HepG2 (cell line): ENCODE results near the gene ARVCF. TPM values are rescaled to one million over a fixed set of nuclear protein-coding genes. Genes with fewer than 3 reads are reported as not detected.

ENCODE experiments used
- CBFB ChIP-seq: sonication (generic); formaldehyde crosslinking; IDR thresholded peaks from 2 replicates; pipeline ENCODE4 v1.4.0; 2020; ENCODE audit warnings: missing genetic modification reagents
- HOXA9 ChIP-seq: sonication (generic); formaldehyde crosslinking; IDR thresholded peaks from 2 replicates; pipeline ENCODE4 v1.8.1; 2022; ENCODE audit warnings: missing genetic modification reagents, mild to moderate bottlenecking, moderate library complexity, borderline replicate concordance
- HOXD1 ChIP-seq: sonication (generic); formaldehyde crosslinking; IDR thresholded peaks from 2 replicates; pipeline ENCODE4 v1.5.0; 2020; ENCODE audit warnings: missing genetic modification reagents
- JDP2 ChIP-seq: sonication (generic); formaldehyde crosslinking; IDR thresholded peaks from 2 replicates; pipeline ENCODE4 v1.8.1; 2022; ENCODE audit warnings: missing genetic modification reagents, borderline replicate concordance
- KDM4B ChIP-seq: sonication (generic); formaldehyde crosslinking; IDR thresholded peaks from 2 replicates; pipeline ENCODE4 v1.4.0; 2020; ENCODE audit warnings: missing genetic modification reagents
- KLF12 ChIP-seq: sonication (generic); formaldehyde crosslinking; IDR thresholded peaks from 2 replicates; pipeline ENCODE4 v1.4.0; 2020; ENCODE audit warnings: missing genetic modification reagents, borderline replicate concordance
- KLF16 ChIP-seq, 2 experiments: sonication (generic) in 1 of 2; formaldehyde crosslinking in 1 of 2; IDR thresholded peaks; 2 replicates each; pipeline versions ENCODE4 v1.6.1 to v1.8.0; 2016 to 2023; ENCODE audit warnings: missing genetic modification reagents in 2 of 2, missing compliant biosample characterization in 1 of 2
- NFE2L2 ChIP-seq: fragments of 150-350 bp; IDR thresholded peaks from 2 replicates; pipeline ENCODE4 v1.6.1; 2014; ENCODE audit warnings: low read length
- RFX3 ChIP-seq: IDR thresholded peaks from 2 replicates; pipeline ENCODE4 v1.6.1; 2016; ENCODE audit warnings: missing biosample characterization, missing genetic modification reagents
- ZFP62 ChIP-seq: sonication (generic); formaldehyde crosslinking; IDR thresholded peaks from 2 replicates; pipeline ENCODE4 v1.4.0; 2020; ENCODE audit warnings: missing genetic modification reagents
- ZNF329 ChIP-seq: sonication (generic); formaldehyde crosslinking; IDR thresholded peaks from 2 replicates; pipeline ENCODE4 v1.9.0; 2021; ENCODE audit warnings: low read depth, mild to moderate bottlenecking, missing genetic modification reagents
- ZNF709 ChIP-seq: sonication (generic); formaldehyde crosslinking; IDR thresholded peaks from 2 replicates; pipeline ENCODE4 v1.5.0; 2020; ENCODE audit warnings: mild to moderate bottlenecking, missing genetic modification reagents
- ZNF746 ChIP-seq: sonication (generic); formaldehyde crosslinking; IDR thresholded peaks from 2 replicates; pipeline ENCODE4 v1.8.0; 2022; ENCODE audit warnings: mild to moderate bottlenecking, missing genetic modification reagents
- ZNF766 ChIP-seq: sonication (generic); formaldehyde crosslinking; IDR thresholded peaks from 2 replicates; pipeline ENCODE4 v1.5.0; 2020; ENCODE audit warnings: missing genetic modification reagents, borderline replicate concordance
- ZNF781 ChIP-seq: sonication (generic); formaldehyde crosslinking; IDR thresholded peaks from 2 replicates; pipeline ENCODE4 v1.5.1; 2020; ENCODE audit warnings: borderline replicate concordance, mild to moderate bottlenecking, missing genetic modification reagents; ENCODE audit errors: not compliant biosample characterization
- ZNF850 ChIP-seq: sonication (generic); formaldehyde crosslinking; conservative IDR thresholded peaks from 2 replicates; pipeline ENCODE4 v1.9.0; 2021; ENCODE audit warnings: mild to moderate bottlenecking, missing genetic modification reagents
- polyA plus RNA-seq, 8 experiments: library from polyadenylated mRNA; depleted of rRNA in 3 of 8; stranded (reverse) in 7 of 8; unstranded in 1 of 8; fragments of >200 nt; fragmentation: Illumina TruSeq in 4 of 8; extraction: Trizol in 4 of 8; gene quantifications; 2 replicates each; pipeline versions ENCODE4 v1.2.1 to v1.2.3, GENCODE V29; 2011 to 2016; ENCODE audit warnings: low read depth in 4 of 8, missing spikeins in 1 of 8, mixed read lengths in 1 of 8; ENCODE audit not compliant: insufficient read depth in 1 of 8
- total RNA-seq, 5 experiments: library from RNA; depleted of rRNA; stranded (reverse); fragments of >200 nt; fragmentation: Illumina TruSeq; extraction: Trizol; gene quantifications; 2 replicates each; pipeline ENCODE4 v1.2.3, GENCODE V29; 2016; ENCODE audit warnings: low read depth in 1 of 5
- TF ChIP-seq, protein P1 (sequence below), 2 experiments: sonication (generic) in 1 of 2; formaldehyde crosslinking in 1 of 2; IDR thresholded peaks; 2 replicates each; pipeline versions ENCODE4 v1.4.0 to v1.6.1; 2016 to 2020; ENCODE audit warnings: borderline replicate concordance in 1 of 2, low read depth in 1 of 2, mild to moderate bottlenecking in 1 of 2, missing genetic modification reagents in 1 of 2
- TF ChIP-seq, protein P2 (sequence below): sonication (generic); formaldehyde crosslinking; IDR thresholded peaks from 2 replicates; pipeline ENCODE4 v1.8.1; 2023; ENCODE audit warnings: mild to moderate bottlenecking, missing genetic modification reagents
- TF ChIP-seq, protein P3 (sequence below): conservative IDR thresholded peaks from 2 replicates; pipeline ENCODE4 v1.6.1; 2018; ENCODE audit warnings: missing genetic modification reagents
- TF ChIP-seq, protein P4 (sequence below): sonication (generic); formaldehyde crosslinking; IDR thresholded peaks from 2 replicates; pipeline ENCODE4 v1.8.0; 2022; ENCODE audit warnings: mild to moderate bottlenecking, missing genetic modification reagents; ENCODE audit not compliant: insufficient replicate concordance

ARVCF gene
- total and polyA plus RNA-seq, 2 of the 13 experiments (the other 11 are each of a cell fraction or from before 2014, with no cell fraction given): 16.4 to 17.7 TPM

DNA sequence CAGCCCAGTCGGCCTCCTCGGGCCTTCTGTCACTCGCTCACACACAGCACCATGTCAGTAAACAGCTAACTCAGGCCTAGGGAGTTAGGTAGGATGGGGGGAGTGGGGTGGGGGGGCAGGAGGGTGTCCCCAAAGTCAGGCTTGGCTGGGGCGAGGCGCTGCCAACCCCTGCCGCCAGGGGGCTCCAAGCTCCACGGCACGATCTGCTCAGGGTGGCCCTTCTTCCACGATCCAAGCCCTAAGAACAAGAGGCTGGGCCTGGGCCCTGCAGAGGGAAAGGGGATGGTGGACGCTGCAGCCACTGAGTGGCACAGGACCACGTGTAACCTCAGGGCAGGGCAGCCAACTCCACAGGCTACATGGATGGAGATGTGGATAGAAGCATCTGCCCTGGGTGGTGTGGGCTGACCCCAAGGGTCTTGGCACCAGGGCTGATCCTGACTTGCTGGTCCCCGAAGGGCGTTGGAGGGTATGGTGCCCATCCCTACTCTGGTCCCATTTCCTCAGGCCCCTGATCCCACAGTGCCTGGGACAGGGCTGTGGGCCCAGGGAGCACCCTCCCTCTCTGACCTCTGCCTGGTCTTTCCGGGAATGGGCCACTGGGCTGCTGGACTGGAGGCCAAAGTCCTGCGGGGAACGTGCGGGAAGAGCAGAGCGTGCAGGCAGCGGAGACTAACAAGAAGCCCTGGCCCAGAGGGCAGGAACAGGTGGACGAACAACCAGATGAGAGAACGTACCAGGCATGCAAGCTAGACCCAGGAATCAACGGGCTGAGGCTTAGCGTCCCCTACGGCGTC is 45.9 kb downstream of the ARVCF start (continued):
- TF ChIP-seq, protein P1, sequence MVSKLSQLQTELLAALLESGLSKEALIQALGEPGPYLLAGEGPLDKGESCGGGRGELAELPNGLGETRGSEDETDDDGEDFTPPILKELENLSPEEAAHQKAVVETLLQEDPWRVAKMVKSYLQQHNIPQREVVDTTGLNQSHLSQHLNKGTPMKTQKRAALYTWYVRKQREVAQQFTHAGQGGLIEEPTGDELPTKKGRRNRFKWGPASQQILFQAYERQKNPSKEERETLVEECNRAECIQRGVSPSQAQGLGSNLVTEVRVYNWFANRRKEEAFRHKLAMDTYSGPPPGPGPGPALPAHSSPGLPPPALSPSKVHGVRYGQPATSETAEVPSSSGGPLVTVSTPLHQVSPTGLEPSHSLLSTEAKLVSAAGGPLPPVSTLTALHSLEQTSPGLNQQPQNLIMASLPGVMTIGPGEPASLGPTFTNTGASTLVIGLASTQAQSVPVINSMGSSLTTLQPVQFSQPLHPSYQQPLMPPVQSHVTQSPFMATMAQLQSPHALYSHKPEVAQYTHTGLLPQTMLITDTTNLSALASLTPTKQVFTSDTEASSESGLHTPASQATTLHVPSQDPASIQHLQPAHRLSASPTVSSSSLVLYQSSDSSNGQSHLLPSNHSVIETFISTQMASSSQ (IDR thresholded peaks at IDR 0.05; ENCODE audit: low read depth): no peak
- TF ChIP-seq, protein P1 (CRISPR knock-in tag; IDR thresholded peaks at IDR 0.05; ENCODE audit: borderline replicate concordance): no peak
- TF ChIP-seq ZFP62 (CRISPR knock-in tag): no peak
- TF ChIP-seq, protein P2, sequence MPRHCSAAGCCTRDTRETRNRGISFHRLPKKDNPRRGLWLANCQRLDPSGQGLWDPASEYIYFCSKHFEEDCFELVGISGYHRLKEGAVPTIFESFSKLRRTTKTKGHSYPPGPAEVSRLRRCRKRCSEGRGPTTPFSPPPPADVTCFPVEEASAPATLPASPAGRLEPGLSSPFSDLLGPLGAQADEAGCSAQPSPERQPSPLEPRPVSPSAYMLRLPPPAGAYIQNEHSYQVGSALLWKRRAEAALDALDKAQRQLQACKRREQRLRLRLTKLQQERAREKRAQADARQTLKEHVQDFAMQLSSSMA (CRISPR knock-in tag): no peak
- peak; percentile 25; the same call in 1 of the 2 replicates for TF ChIP-seq KLF12 (CRISPR knock-in tag)
- no peak for TF ChIP-seq ZNF781
- TF ChIP-seq KLF16 (CRISPR knock-in tag; IDR thresholded peaks at IDR 0.05): peak in 1 of 2 experiments; percentile 81; a peak in 2 of 4 replicates
- TF ChIP-seq ZNF709: no peak
- TF ChIP-seq NFE2L2: no peak
- TF ChIP-seq ZNF746 (CRISPR knock-in tag): 0 out of 2 replicates have a peak, but pooled peaks have one; percentile 54
- no peak for TF ChIP-seq RFX3 (CRISPR knock-in tag)
- TF ChIP-seq HOXA9: no peak
- TF ChIP-seq CBFB: no peak; the same call in 1 of the 2 replicates
- TF ChIP-seq HOXD1 (CRISPR knock-in tag): 0 out of 2 replicates have a peak, but pooled peaks have one; percentile 26
- TF ChIP-seq KDM4B (CRISPR knock-in tag): peak; percentile 12; the same call in 1 of the 2 replicates
- TF ChIP-seq, protein P3, sequence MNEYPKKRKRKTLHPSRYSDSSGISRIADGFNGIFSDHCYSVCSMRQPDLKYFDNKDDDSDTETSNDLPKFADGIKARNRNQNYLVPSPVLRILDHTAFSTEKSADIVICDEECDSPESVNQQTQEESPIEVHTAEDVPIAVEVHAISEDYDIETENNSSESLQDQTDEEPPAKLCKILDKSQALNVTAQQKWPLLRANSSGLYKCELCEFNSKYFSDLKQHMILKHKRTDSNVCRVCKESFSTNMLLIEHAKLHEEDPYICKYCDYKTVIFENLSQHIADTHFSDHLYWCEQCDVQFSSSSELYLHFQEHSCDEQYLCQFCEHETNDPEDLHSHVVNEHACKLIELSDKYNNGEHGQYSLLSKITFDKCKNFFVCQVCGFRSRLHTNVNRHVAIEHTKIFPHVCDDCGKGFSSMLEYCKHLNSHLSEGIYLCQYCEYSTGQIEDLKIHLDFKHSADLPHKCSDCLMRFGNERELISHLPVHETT (CRISPR knock-in tag): no peak
- TF ChIP-seq ZNF329 (CRISPR knock-in tag): no peak
- TF ChIP-seq JDP2 (CRISPR knock-in tag): no peak
- TF ChIP-seq ZNF766 (CRISPR knock-in tag): no peak
- TF ChIP-seq, protein P4, sequence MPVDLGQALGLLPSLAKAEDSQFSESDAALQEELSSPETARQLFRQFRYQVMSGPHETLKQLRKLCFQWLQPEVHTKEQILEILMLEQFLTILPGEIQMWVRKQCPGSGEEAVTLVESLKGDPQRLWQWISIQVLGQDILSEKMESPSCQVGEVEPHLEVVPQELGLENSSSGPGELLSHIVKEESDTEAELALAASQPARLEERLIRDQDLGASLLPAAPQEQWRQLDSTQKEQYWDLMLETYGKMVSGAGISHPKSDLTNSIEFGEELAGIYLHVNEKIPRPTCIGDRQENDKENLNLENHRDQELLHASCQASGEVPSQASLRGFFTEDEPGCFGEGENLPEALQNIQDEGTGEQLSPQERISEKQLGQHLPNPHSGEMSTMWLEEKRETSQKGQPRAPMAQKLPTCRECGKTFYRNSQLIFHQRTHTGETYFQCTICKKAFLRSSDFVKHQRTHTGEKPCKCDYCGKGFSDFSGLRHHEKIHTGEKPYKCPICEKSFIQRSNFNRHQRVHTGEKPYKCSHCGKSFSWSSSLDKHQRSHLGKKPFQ (CRISPR knock-in tag): no peak
- no peak for TF ChIP-seq ZNF850 (CRISPR knock-in tag)
